HG03442 (cell line): ENCODE data around the gene ZNF888.
A peak's percentile ranks its signal among the peaks of the same experiment; 100 is the strongest.
"Not testable (repeated sequence)": the region's sequence is repeated elsewhere in the genome, so short reads cannot be mapped to it uniquely, and the experiment has no call there.

Experiments
- ATAC-seq: cut with Tn5 transposase; IDR thresholded peaks from one replicate; pipeline ENCODE4 v1.9.1; 2021; ENCODE audit warnings: mild to moderate bottlenecking, moderate library complexity; ENCODE audit not compliant: unreplicated experiment

ZNF888 gene

DNA sequence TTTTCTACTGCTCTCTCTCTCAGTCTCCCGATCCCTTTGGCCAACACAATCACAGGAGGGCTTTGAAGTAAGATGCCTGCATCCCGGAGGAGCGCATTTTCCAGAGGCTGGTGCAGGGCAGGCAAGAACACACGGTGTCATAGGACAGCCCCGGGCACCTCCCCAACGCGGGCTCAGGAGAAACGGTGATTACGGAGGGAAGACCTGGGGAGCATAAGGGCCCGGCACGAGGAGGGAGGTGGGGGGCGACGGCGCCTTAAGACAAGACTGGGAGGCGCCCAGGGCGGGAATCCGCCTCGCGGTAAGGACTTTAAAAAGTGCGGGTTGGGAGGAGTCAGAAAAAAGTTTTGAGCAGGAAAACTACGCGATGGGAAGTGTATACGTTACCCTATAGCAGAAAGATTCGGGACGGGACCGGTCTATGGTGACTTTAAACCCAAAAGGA lies 18.7 kb upstream of the ZNF888 start:
- peak; percentile 26 for ATAC-seq

DNA sequence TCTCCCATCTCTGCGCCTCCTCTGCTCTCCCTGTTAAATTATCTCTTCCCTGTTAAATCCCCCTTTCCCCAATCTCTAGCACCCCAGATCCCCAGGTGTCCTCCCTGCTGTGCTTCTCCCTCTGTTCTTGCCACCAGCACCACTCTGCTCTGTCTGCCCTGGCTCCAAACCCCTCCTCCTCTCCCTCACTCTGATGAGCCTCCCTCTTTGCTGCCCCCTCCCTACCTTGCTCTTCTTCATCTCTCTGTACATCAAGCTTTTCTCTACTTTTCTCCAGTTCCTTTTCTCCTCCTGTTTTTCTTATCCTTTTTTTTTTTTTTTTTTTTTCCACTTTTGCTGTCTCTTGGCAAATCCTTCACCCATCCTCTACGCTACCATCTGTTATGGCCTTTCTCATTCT lies 18.3 kb upstream of the ZNF888 start:
- ATAC-seq = not testable (repeated sequence)

GRCh38 chr19:52940905-52941304 lies 17.7 kb upstream of the ZNF888 start:
- ATAC-seq = not testable (repeated sequence)

- no peak for ATAC-seq
Measured at GRCh38 chr19:52938761-52939160, 15.5 kb upstream of the ZNF888 start.

DNA sequence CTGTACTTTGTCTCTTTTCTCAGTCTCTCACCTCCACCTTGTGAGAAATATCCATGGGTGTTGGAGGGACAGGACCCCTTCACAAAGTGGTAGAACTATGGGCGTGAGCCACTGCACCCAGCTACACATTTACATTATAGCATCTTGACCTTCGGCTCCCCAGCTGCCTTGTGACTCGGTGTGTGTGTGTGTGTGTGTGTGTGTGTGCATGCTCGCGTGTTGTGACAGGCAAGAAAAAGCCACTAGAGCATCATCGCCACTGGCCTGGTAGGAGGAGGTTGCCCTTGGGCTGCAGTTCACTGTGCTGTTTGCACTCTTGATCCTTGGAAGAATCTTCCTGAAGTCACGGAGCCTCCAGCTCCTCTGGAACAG lies 13.7 kb upstream of the ZNF888 start:
- ATAC-seq = no peak

GRCh38 chr19:52936151-52936953 lies 13.1 kb upstream of the ZNF888 start:
- no peak for ATAC-seq

GRCh38 chr19:52935434-52935833 lies 12.2 kb upstream of the ZNF888 start:
- no peak for ATAC-seq

DNA sequence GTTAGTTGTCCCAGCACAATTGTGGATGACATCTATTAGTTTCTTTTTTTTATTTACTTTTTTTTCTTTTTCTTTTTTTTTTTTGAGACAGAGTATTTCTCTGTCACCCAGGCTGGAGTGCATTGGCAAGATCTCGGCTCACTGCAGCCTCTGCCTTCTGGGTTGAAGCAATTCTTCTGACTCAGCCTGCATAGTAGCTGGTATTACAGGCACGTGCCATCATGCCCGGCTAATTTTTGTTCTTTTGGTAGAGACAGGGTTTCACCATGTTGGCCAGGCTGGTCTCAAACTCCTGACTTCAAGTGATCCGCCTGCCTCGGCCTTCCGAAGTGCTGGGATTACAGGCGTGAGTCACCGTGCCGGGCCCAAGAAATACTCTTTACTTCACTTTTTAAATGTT lies 1.4 kb upstream of the ZNF888 start:
- not testable (repeated sequence) for ATAC-seq

GRCh38 chr19:52923778-52924593 lies 758 bp upstream of the ZNF888 start:
- no peak for ATAC-seq

DNA sequence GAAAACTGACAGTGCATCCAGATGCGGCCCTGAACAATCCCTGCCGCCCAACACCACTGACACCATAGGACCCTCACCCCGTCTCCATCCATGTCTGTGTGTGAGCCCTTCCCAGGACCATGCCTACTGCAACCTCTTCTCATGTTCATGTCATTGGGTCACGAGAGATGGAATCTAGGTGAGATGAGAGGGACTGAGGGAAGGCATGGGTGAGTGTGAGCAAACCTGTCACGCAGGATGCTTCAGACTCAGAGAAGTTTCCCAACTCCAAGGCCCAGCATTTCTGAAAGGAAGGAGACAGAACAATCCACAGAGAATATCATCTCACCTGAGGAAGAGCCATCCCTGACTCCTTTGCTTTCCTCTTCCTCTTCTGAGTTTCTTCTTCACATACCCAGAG lies 5.7 kb downstream of the ZNF888 start:
- no peak for ATAC-seq

- no peak for ATAC-seq
Measured at GRCh38 chr19:52910648-52911047, 12.6 kb downstream of the ZNF888 start.

- ATAC-seq = not testable (repeated sequence)
Measured at GRCh38 chr19:52904052-52904780, 19.0 kb downstream of the ZNF888 start.

GRCh38 chr19:52901842-52902241 lies 21.4 kb downstream of the ZNF888 start:
- no peak for ATAC-seq

DNA sequence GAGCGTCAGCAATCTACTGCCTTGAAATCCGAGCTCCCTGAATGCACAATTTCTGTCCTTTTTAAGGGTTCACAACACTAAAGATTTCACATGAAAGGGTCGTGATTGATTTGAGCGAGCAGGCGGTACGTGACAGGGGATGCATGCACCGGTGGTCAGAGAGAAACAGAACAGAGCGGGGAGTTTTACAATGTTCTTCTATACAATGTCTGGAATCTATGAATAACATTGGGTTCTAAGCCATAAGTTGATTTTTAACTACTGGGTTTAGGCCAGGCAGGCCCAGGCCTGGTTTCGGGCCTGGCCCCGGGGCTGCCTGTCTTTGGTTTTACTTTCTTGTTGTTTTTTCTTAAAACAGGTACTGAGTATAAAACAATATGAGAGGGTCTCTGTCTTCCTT lies 24.6 kb downstream of the ZNF888 start:
- ATAC-seq = not testable (repeated sequence)

DNA sequence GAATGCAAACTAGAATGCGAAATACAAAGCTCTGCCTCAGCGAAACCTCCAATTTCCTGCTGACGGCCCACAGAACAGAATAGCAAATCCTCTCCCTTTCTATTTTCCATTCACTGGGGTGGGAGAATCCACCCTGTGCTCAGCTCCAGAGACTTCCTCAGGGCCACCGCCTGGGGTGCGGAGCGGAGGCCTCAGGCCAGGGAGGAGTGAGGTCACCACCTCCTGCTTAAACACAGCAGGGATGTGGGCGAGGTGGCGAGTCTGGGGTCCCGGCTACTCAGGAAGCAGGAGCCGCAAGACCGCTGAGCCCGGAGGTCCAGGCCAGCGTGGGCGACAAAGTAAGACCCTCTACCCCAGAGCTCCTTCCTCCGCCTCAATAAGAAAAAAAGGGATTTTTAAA lies 25.1 kb downstream of the ZNF888 start:
- ATAC-seq = no peak

DNA sequence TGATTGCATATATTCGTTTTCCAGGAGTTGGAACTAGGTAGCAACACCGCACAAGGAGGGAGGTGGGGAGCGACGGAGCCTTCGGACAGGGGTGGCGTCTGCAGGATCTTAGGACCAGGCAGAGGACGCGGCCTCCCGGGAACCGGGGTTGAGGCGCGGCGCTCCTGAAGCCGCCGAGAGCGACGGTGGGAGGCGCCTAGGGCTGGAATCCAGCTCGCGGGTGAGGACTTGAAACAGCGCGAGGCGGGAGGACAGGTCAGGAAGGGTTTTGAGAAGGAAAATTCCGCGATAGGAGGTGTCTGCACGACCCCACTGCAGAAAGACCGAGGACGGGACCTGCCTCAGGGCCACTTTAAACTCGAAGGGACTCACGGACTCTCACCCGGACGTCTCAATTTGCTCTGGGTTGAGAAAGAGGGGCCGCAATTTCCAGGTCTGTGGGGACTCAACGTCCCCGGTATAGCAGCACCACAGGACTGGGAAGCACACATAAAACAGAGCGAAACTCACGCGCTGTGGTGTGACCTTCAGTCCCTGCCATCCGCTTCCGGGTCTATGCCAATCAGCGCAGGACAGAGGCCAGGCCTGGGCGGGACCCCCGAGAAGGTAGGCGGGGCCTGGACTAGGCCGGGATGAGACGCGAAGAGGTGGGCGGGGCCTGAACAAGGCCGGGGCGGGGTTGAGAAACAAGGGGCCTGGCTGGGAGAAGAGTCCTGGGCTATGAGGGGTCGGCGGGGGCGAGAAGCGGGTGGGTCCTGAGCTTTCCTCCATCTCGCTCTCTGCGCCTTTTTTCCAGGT lies 25.9 kb downstream of the ZNF888 start, which contains the start of gene ZNF320:
Gene ZNF320, minus strand, starts transcription at position 498 of the 798 bp plus-strand sequence. CDS start 7,380 bp downstream, outside the sequence.
- peak; percentile 96 for ATAC-seq

DNA sequence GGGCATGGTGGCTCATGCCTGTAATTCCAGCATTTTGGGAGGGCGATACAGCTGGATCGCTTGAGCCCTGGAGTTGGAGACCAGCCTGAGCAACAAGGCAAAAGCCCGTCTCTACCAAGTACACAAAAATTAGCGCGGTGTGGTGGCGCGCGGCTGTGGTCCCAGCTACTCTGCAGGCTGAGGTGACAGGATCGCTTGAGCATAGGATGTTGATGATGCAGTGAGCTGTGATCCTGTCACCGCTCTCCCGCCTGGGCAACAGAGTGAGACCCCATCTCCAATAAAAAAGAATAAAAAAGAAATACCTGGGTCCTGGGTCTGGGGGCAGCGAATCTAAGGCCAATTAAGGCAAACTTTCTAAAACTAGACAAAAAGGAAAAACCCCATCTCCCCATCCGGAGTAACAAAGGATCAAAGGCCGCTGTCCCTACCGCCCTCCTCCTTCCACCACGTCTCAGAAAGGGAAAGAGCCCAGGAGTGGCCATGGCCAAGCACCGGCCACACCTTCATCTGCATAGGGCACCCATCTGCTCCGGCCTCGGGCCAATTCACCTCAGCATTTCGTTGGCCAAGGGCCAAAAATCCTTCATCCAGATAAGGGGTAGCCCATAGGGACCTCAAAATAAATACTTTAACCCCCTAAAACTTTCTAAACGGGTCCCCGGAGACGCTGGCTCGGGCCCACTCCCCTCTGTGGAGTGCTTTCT lies 26.6 kb downstream of the ZNF888 start:
- peak; percentile 16 for ATAC-seq

- ATAC-seq = no peak
Measured at GRCh38 chr19:52891336-52891735, 31.9 kb downstream of the ZNF888 start.

DNA sequence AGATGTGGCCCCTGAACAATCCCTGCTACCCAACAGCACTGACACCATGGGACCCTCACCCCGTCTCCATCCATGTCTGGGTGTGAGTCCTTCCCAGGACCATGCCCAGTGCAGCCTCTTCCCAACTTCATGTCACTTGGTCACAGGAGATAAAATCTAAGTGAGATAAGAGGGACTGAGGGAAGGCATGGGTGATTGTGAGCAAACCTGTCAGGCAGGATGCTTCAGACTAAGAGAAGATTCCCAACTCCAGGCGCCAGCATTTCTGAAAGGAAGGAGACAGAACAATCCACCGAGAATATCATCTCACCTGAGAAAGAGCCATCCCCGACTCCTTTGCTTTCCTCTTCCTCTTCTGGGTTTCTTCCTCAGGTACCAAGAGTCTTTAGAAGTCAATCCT lies 33.3 kb downstream of the ZNF888 start:
- ATAC-seq = no peak

- no peak for ATAC-seq
Measured at GRCh38 chr19:52889076-52889475, 34.2 kb downstream of the ZNF888 start.
